ENCODE measurements around the gene CCNK.

Gene CCNK

DNA sequence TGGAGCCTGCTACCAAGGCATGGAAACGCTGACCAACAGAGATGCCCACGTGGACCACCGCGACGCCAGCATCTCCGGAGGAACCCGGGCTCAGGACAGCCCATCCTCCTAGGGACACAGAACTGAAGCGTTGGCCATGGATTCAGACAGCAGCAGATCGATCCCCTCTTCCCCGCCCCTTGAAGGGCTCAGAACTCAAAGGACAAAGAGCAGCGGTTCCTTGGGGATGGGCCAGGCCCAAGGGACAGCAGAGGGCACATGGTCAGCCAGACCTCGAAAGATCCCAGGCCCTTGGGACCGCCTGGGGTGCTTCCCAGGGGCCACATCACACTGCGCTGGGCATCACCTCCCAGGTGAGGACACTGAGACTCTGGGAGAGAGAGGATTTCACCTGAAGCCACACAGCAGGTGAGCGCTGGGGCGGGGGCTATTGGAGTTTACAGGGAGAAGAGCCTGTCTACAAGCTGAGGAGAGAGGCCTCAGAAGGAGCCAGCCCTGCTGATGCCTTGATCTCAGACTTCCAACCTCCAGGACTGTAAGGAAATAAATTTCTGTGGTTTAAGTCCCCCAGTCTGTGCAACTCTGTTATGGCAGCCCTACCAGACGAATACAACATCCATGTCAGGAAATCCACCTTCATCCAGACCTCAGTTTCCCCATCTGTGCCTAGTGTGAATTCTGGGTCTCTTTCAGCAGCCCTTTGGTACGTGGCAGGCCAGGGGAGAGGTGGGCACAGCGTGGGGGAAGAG is 49.4 kb downstream of the CCNK start:
- no peak overlapping the region for H3K4me2 ChIP-seq (ENCODE audit: low read length)

DNA sequence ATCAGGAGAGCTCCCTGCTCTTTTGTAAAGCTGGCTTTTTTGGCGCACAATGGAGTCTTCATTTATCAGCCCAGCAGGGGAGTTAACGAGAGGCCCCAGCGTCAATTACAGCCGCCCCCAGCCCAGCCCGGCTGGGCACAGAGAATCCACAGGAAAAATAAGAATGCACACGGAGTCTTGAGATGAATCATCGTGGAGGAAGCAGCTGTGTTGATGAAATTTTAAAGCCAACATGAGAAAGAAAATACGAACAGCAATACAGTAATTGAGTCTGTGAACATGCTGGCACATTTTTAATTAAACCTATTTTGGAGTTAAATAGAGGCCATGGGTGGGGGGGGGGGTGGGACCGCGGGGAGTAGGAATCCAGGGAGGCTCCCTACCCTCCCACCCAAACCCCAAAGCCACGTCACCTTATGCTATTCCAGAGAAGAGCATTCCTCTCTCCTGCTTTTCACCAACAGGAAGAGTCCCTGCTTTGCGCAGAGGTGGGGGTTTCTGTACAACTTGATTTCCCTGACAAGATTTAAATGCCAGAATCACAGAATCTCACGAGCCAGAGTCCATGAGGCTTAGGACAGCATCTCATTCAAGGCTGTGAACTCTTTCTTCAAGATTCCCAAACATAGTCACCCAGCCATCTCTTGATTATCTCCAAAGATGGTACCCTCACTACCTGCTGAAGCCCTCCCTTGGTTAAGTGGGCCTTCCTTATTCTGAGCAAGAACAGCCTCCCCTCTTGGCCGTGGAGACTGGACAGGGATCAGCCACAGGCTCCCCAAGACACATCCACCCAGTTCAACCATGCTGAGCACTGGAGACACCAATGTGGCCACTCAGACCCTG is 50.3 kb downstream of the CCNK start:
- H3K9ac ChIP-seq (ENCODE audit: low read length), result no peak overlapping the region
- no peaks in the 10 kb centered on the region for H3K4me1 ChIP-seq (ENCODE audit: insufficient read depth, low read length, severe bottlenecking)
- H3K27ac ChIP-seq (ENCODE audit: low read depth, low read length, poor library complexity, severe bottlenecking), result no peak overlapping the region
- no peaks in the 10 kb centered on the region for H3K79me2 ChIP-seq (ENCODE audit: insufficient read depth, low read length)
- H3K27me3 ChIP-seq (ENCODE audit: insufficient read depth, low read length), result no peaks in the 10 kb centered on the region
- no peaks in the 10 kb centered on the region for H3K36me3 ChIP-seq (ENCODE audit: insufficient read depth, low read length)
- H2AFZ ChIP-seq (ENCODE audit: low read length), result no peak overlapping the region
- no peak overlapping the region for H3K4me3 ChIP-seq (ENCODE audit: low read depth, low read length, poor library complexity, severe bottlenecking)
- no peaks in the 10 kb centered on the region for H4K20me1 ChIP-seq (ENCODE audit: insufficient read depth, low read length)
- no peak for TF ChIP-seq EZH2 (IDR thresholded peaks at IDR 0.05; ENCODE audit: borderline replicate concordance, low read length)
- no peak for TF ChIP-seq CTCF (IDR thresholded peaks at IDR 0.05; ENCODE audit: low read length)
- H3F3A ChIP-seq (ENCODE audit: insufficient read depth, low read length), result no peaks in the 10 kb centered on the region
- no peak overlapping the region for H3K4me2 ChIP-seq (ENCODE audit: low read length)
- H3K9me3 ChIP-seq (ENCODE audit: low read length), result no peaks in the 10 kb centered on the region
- H3K9me2 ChIP-seq (ENCODE audit: low read depth, low read length), result no peaks in the 10 kb centered on the region

More for the DNA sequence above, 49.4 kb downstream of the CCNK start:
- no peaks in the 10 kb centered on the region for H3K36me3 ChIP-seq (ENCODE audit: insufficient read depth, low read length)
- TF ChIP-seq CTCF (IDR thresholded peaks at IDR 0.05; ENCODE audit: low read length) (no peak), EZH2 (IDR thresholded peaks at IDR 0.05; ENCODE audit: borderline replicate concordance, low read length) (no peak)
- H3K4me3 ChIP-seq (ENCODE audit: low read depth, low read length, poor library complexity, severe bottlenecking), result no peak overlapping the region
- H3F3A ChIP-seq (ENCODE audit: insufficient read depth, low read length), result no peaks in the 10 kb centered on the region
- H3K4me1 ChIP-seq (ENCODE audit: insufficient read depth, low read length, severe bottlenecking), result no peaks in the 10 kb centered on the region
- no peaks in the 10 kb centered on the region for H3K79me2 ChIP-seq (ENCODE audit: insufficient read depth, low read length)
- no peaks in the 10 kb centered on the region for H3K9me3 ChIP-seq (ENCODE audit: low read length)
- no peak overlapping the region for H2AFZ ChIP-seq (ENCODE audit: low read length)
- H3K27me3 ChIP-seq (ENCODE audit: insufficient read depth, low read length), result no peaks in the 10 kb centered on the region
- H3K9ac ChIP-seq (ENCODE audit: low read length), result no peak overlapping the region
- H3K27ac ChIP-seq (ENCODE audit: low read depth, low read length, poor library complexity, severe bottlenecking), result no peak overlapping the region
- H4K20me1 ChIP-seq (ENCODE audit: insufficient read depth, low read length), result no peaks in the 10 kb centered on the region
- H3K9me2 ChIP-seq (ENCODE audit: low read depth, low read length), result no peaks in the 10 kb centered on the region

GRCh38 chr14:99532310-99532709 is 51.1 kb downstream of the CCNK start:
- H3K27ac ChIP-seq (ENCODE audit: low read depth, low read length, poor library complexity, severe bottlenecking), result no peak overlapping the region
- H4K20me1 ChIP-seq (ENCODE audit: insufficient read depth, low read length), result no peaks in the 10 kb centered on the region
- H3K4me3 ChIP-seq (ENCODE audit: low read depth, low read length, poor library complexity, severe bottlenecking), result no peak overlapping the region

More at GRCh38 chr14:99532310-99532709, 51.1 kb downstream of the CCNK start:
- Histone ChIP-seq H3K9me2 (ENCODE audit: low read depth, low read length) (no peaks in the 10 kb centered on the region), H3K36me3 (ENCODE audit: insufficient read depth, low read length) (no peaks in the 10 kb centered on the region), H3K4me2 (ENCODE audit: low read length) (no peak overlapping the region), H3K9me3 (ENCODE audit: low read length) (no peaks in the 10 kb centered on the region), H3K27me3 (ENCODE audit: insufficient read depth, low read length) (no peaks in the 10 kb centered on the region), H2AFZ (ENCODE audit: low read length) (no peak overlapping the region), H3K79me2 (ENCODE audit: insufficient read depth, low read length) (no peaks in the 10 kb centered on the region), H3K4me1 (ENCODE audit: insufficient read depth, low read length, severe bottlenecking) (no peaks in the 10 kb centered on the region), H3F3A (ENCODE audit: insufficient read depth, low read length) (no peaks in the 10 kb centered on the region), H3K9ac (ENCODE audit: low read length) (no peak overlapping the region)
- no peak for TF ChIP-seq EZH2 (IDR thresholded peaks at IDR 0.05; ENCODE audit: borderline replicate concordance, low read length)
- TF ChIP-seq CTCF (IDR thresholded peaks at IDR 0.05; ENCODE audit: low read length), result no peak
